Vagina (tissue), 2 donors: ENCODE data around the gene ALDH1L1. TPM values are rescaled to one million over a fixed set of nuclear protein-coding genes. Genes with fewer than 3 reads are reported as not detected.

Source experiments
- DNase-seq, 2 donors: peaks; one replicate each; pipeline ENCODE4 v3.0.0-alpha.2; 2017; ENCODE audit errors: extremely low spot score in 2 of 2
- H3K27ac ChIP-seq: fragments of 200-600 bp; sonication (generic); one replicate; pipeline ENCODE4 v1.5.1; 2019
- H3K27me3 ChIP-seq: fragments of 200-600 bp; sonication (generic); one replicate; pipeline ENCODE4 v1.5.1; 2019
- H3K36me3 ChIP-seq, 2 donors: fragments of 200-600 bp; sonication (generic); one replicate each; pipeline ENCODE4 v1.5.1; 2017 to 2019
- H3K4me1 ChIP-seq: fragments of 200-600 bp; sonication (generic); one replicate; pipeline ENCODE4 v1.5.1; 2019
- H3K4me3 ChIP-seq, 2 donors: fragments of 200-600 bp; sonication (generic); 1 replicate in 1 of 2; 2 replicates in 1 of 2; pipeline ENCODE4 v1.5.1; 2016 to 2019
- H3K9me3 ChIP-seq: fragments of 200-600 bp; sonication (generic); one replicate; pipeline ENCODE4 v1.5.1; 2019
- CTCF ChIP-seq, 3 experiments: fragments of 450-650 bp in 2 of 3; fragments of 200-600 bp in 1 of 3; sonication (generic) in 1 of 3; IDR thresholded peaks; one replicate each; pipeline ENCODE4 v1.5.1; 2017 to 2019; ENCODE audit warnings: antibody characterized with exemption in 3 of 3, mild to moderate bottlenecking in 2 of 3, moderate library complexity in 2 of 3
- POLR2A ChIP-seq, 2 donors: fragments of 450-650 bp; IDR thresholded peaks; one replicate each; pipeline ENCODE4 v1.6.1; 2017; ENCODE audit warnings: antibody characterized with exemption in 2 of 2, mild to moderate bottlenecking in 2 of 2, moderate library complexity in 2 of 2
- POLR2AphosphoS5 ChIP-seq, 2 donors: sonication (generic); formaldehyde crosslinking; IDR thresholded peaks; one replicate each; pipeline ENCODE4 v1.9.0; 2017; ENCODE audit warnings: antibody characterized with exemption in 2 of 2, mild to moderate bottlenecking in 2 of 2, low read depth in 1 of 2; ENCODE audit not compliant: insufficient read depth in 1 of 2
- intact Hi-C: fragments of 100-400 bp; cut with DNase I; formaldehyde crosslinking; loops from one replicate; pipeline ENCODE4 v1.15.1; 2023
- total RNA-seq: library from RNA; depleted of rRNA; stranded (reverse); fragments of >200 nt; gene quantifications from one replicate; pipeline ENCODE4 v1.2.3, GENCODE V29; 2016

ALDH1L1 gene
- total RNA-seq, 1 donor from 2014 or later: 19.2 TPM

DNA sequence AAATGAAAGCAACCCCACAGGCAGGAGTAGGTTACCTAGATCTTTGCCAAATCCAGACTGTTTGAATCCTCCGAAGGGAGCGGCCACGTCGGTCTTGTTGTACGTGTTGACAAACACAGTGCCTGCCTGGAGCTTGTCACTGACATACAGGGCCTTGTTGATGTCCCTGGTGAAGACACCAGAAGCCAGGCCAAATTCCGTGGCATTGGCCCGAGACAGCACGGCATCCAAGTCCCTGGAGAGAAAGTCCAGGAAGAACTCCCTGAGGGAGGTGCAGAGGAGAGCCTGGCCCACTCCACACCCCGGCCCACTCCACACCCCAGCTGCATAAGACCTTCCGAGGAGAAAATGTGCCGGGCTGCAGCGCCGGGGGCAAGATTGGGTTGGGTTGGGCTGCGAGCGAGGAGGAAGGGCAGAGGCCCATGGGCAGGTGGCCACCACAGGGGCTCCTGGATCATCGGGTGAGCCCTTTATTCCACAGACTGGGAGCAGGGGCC, 74.6 kb downstream of the ALDH1L1 start:
- Histone ChIP-seq H3K4me1 (peaks cover 17% of the 10 kb centered on the region), H3K27ac (no peak overlapping the region), H3K27me3 (no peaks in the 10 kb centered on the region), H3K9me3 (no peaks in the 10 kb centered on the region), H3K4me3 (no peak overlapping the region), H3K36me3 (no peaks in the 10 kb centered on the region)
- intact Hi-C loops: no loop called here
- TF ChIP-seq POLR2AphosphoS5 (IDR thresholded peaks at IDR 0.05; ENCODE audit: insufficient read depth in 1 of 2, low read depth in 1 of 2): no peak
- no peak for TF ChIP-seq CTCF (IDR thresholded peaks at IDR 0.05)
- no peak for TF ChIP-seq POLR2A (IDR thresholded peaks at IDR 0.05)
- DNase-seq: peak in 1 of 2 donors; percentile 71

DNA sequence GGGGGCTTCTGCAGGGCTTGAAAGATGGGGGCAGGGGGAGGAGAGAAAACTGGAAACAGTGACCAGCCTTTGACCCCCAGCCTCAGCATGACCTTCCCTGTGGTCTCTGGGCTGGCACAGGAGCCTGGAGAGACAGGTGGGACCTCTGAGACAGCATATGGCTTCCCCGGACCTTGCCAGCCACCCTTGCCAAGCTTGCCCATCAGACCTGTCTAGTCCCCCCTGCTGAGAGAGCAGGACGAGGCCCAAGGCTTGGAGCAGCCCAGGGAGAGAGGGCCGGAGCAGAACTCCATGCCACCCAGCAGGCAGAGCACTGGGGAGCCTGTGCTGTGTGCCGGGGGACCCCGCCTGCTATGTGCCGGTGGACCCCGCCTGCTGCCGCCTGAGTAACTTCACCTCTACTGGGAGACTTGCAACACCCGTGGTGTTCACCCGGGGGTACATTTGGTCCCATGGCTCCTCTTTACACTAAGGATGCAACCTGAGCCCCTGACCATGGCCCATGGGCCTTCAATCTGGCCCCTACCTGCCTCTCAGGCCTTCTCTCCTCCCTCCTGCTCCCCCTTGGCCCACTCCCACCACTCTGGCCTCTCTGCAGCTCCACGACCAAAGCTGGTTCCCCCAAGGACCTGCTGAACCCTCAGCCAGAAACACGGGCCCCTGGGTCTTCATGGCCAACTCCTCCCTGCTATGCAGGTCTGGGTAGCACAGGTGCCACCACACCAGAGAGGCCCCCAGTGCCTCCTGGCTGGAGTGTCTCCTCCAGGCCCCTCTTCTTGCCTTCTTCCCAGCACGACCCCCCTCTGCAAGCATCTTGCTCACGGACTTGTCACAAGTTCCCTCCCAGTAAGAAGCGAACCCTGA, 75.4 kb downstream of the ALDH1L1 start:
- DNase-seq: peak in 1 of 2 donors; percentile 77
- Histone ChIP-seq H3K9me3 (no peaks in the 10 kb centered on the region), H3K27ac (no peak overlapping the region), H3K36me3 (no peaks in the 10 kb centered on the region), H3K4me3 (no peak overlapping the region), H3K27me3 (no peaks in the 10 kb centered on the region), H3K4me1 (peaks cover 17% of the 10 kb centered on the region)
- intact Hi-C loops: no loop called here
- no peak for TF ChIP-seq POLR2AphosphoS5 (IDR thresholded peaks at IDR 0.05; ENCODE audit: insufficient read depth in 1 of 2, low read depth in 1 of 2)
- no peak for TF ChIP-seq CTCF (IDR thresholded peaks at IDR 0.05)
- no peak for TF ChIP-seq POLR2A (IDR thresholded peaks at IDR 0.05)

DNA sequence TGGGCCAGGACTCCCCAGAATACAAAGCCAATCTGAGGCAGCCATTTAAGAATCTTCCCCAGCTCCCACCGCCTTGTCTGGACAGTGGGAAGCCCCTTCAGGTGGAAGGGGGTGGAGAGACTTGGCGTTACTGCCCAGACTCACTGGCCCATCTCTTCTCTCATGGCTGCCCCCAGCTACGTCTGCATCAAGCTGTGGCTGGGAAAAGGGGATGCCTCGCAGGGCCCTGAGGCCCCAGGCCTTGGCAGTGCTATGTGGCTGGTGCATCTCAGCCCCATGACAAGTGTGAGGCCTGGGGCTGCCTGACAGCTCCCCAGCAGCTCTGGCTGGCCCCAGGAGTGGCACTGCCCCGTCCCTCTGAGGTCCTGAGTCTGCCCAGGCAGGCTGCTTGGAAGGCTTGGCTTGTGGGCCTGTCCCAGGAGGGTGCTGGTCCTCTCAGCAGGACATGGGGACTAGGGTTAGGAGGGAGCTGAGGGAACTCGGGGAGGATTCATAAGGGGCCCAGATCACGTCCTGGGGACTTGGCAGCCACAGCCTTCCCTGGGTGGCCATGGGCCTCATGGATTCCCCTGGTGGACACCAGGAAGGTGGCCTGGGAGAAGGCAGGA, 76.3 kb downstream of the ALDH1L1 start:
- Histone ChIP-seq H3K27ac (no peak overlapping the region), H3K27me3 (no peaks in the 10 kb centered on the region), H3K4me1 (peaks cover 17% of the 10 kb centered on the region), H3K36me3 (no peaks in the 10 kb centered on the region), H3K4me3 (no peak overlapping the region), H3K9me3 (no peaks in the 10 kb centered on the region)
- no peak for TF ChIP-seq POLR2AphosphoS5 (IDR thresholded peaks at IDR 0.05; ENCODE audit: insufficient read depth in 1 of 2, low read depth in 1 of 2)
- TF ChIP-seq CTCF (IDR thresholded peaks at IDR 0.05): no peak
- TF ChIP-seq POLR2A (IDR thresholded peaks at IDR 0.05): no peak
- DNase-seq: peak in 1 of 2 donors; percentile 82
- intact Hi-C loops: no loop called here

DNA sequence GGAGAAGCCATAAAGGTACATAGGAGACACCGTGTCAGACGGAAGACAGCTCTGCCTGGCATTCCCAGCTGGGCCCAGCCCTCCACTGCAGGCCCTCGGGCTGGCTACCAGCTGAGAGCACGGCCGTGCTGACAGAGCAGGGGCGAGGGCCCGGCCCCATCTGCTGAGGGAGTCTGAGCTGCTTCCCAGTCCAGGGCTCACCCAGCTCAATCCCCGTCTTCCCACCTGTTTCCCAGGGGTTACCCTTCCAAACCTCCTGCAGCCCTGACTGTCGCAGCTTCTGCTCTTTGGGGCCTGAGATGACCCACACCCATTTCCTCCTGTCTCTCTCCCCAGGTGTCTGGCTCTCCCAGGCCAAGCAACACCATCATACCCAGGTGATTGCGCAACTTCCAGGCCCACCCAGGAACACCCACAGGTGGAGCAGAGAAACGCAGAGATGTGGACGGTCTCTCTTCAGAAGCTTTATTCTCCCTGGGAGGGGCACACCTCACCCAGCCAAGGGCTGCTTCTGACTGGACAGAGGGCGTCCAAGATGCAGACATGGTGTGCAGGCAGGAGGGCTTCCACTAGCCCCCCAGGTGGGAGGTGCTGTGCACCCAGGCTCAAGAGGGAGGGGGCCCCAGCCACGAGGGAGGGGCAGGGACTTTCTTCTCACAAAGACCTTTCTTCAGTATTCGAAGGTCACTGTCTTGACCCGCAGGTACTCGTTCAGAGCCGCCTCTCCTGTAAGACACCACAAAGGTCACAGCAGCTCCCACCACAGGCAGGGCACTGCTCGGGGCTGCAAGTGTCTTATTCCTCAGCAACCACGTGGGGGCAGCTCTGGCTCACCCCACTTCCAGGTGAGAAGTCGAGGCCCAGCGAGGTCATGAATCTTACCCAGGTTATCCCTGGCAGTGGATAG, 77.0 kb downstream of the ALDH1L1 start:
- TF ChIP-seq CTCF (IDR thresholded peaks at IDR 0.05) (no peak), POLR2A (IDR thresholded peaks at IDR 0.05) (no peak), POLR2AphosphoS5 (IDR thresholded peaks at IDR 0.05; ENCODE audit: insufficient read depth in 1 of 2, low read depth in 1 of 2) (no peak)
- no peaks in the 10 kb centered on the region for H3K27me3 ChIP-seq
- H3K27ac ChIP-seq: no peak overlapping the region
- no peaks in the 10 kb centered on the region for H3K36me3 ChIP-seq
- H3K4me1 ChIP-seq: peaks cover 17% of the 10 kb centered on the region
- intact Hi-C loops: no loop called here
- H3K4me3 ChIP-seq: no peak overlapping the region
- no peaks in the 10 kb centered on the region for H3K9me3 ChIP-seq
- DNase-seq: peak; percentile 74 to 95
